GM18951 (cell line): ENCODE results near the gene CSPG4.

Experiments
- POLR2A ChIP-seq: IDR thresholded peaks from 4 replicates; pipeline ENCODE4 v1.6.1; 2011; ENCODE audit warnings: mild to moderate bottlenecking; ENCODE audit not compliant: insufficient read length, insufficient read depth; ENCODE audit errors: extremely low read depth
- in situ Hi-C: fragments of 300-500 bp; cut with MboI; formaldehyde crosslinking; loops from one replicate; pipeline ENCODE4 v1.12.0; 2022; ENCODE audit warnings: low sequenced_read_pairs, mixed read lengths, inconsistent platforms; ENCODE audit not compliant: unreplicated experiment

CSPG4 gene

GRCh38 chr15:75649045-75649761 is 63.4 kb downstream of the CSPG4 start:
- in situ Hi-C loops, result no loop called here
- no peak for TF ChIP-seq POLR2A

- TF ChIP-seq POLR2A, result no peak
- in situ Hi-C loops, result no loop called here
Observed at GRCh38 chr15:75648156-75649000, 64.3 kb downstream of the CSPG4 start.

GRCh38 chr15:75647370-75648155 is 65.1 kb downstream of the CSPG4 start, which contains the start of gene SNX33:
TSS of gene SNX33 (plus strand) at chr15:75647912. CDS start at chr15:75649103, 1,191 bp downstream.
- TF ChIP-seq POLR2A, result peak; percentile 27
- in situ Hi-C loops, result no loop called here

- in situ Hi-C loops, result no loop called here
Observed at GRCh38 chr15:75646944-75647364, 65.7 kb downstream of the CSPG4 start.

GRCh38 chr15:75646112-75646943 is 66.3 kb downstream of the CSPG4 start:
- in situ Hi-C loops, result no loop called here
- TF ChIP-seq POLR2A, result no peak

More at GRCh38 chr15:75646944-75647364, 65.7 kb downstream of the CSPG4 start:
- no peak for TF ChIP-seq POLR2A

- in situ Hi-C loops, result no loop called here
- no peak for TF ChIP-seq POLR2A
Observed at GRCh38 chr15:75644376-75644775, 68.3 kb downstream of the CSPG4 start.

GRCh38 chr15:75641603-75642002 is 71.0 kb downstream of the CSPG4 start:
- TF ChIP-seq POLR2A, result no peak
- in situ Hi-C loops, result no loop called here

- no peak for TF ChIP-seq POLR2A
- in situ Hi-C loops, result no loop called here
Observed at GRCh38 chr15:75641179-75641503, 71.5 kb downstream of the CSPG4 start.

GRCh38 chr15:75640483-75641178 is 72.0 kb downstream of the CSPG4 start:
- in situ Hi-C loops, result no loop called here
- no peak for TF ChIP-seq POLR2A

- in situ Hi-C loops, result no loop called here
- peak; percentile 98 for TF ChIP-seq POLR2A
Observed at GRCh38 chr15:75639709-75640482, 72.8 kb downstream of the CSPG4 start, which contains the start of gene IMP3. TSS of gene IMP3 (minus strand) at chr15:75640224. CDS start at chr15:75640168, 56 bp downstream.

GRCh38 chr15:75639191-75639708 is 73.4 kb downstream of the CSPG4 start:
- TF ChIP-seq POLR2A, result no peak
- in situ Hi-C loops, result no loop called here
